DOHH2 (cell line): ENCODE data around the gene LAMC1.

Source experiments
- EZH2phosphoT487 ChIP-seq: fragments of 200-600 bp; sonication (generic); IDR thresholded peaks from 2 replicates; pipeline ENCODE4 v1.6.1; 2017; ENCODE audit warnings: borderline replicate concordance, mild to moderate bottlenecking, antibody characterized with exemption, low read length, moderate library complexity, mixed read lengths
- TF ChIP-seq, protein P1 (sequence below): fragments of 200-600 bp; sonication (generic); IDR thresholded peaks from one replicate; pipeline ENCODE4 v1.5.1; 2014; ENCODE audit warnings: antibody characterized with exemption, mild to moderate bottlenecking, low read depth, low read length; ENCODE audit not compliant: poor library complexity, severe bottlenecking

DNA sequence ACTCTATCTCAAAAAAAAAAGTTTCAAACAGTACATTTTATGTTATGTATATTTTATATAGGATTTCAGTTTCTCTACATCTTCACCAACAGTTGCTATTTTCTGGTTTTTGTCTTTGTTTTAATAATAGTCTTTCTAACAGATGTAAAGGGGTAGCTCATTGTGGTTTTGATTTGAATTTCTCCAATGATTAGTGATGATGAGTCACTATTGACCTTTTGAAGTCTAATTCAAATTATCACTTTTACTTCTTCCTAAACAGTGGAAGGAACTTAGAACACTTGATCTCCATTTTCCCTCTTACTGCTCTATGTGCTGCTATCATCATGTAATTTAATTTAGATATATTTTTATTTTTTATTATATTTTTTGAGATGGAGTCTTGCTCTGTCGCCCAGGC, 38.6 kb upstream of the LAMC1 start:
- TF ChIP-seq, protein P1, sequence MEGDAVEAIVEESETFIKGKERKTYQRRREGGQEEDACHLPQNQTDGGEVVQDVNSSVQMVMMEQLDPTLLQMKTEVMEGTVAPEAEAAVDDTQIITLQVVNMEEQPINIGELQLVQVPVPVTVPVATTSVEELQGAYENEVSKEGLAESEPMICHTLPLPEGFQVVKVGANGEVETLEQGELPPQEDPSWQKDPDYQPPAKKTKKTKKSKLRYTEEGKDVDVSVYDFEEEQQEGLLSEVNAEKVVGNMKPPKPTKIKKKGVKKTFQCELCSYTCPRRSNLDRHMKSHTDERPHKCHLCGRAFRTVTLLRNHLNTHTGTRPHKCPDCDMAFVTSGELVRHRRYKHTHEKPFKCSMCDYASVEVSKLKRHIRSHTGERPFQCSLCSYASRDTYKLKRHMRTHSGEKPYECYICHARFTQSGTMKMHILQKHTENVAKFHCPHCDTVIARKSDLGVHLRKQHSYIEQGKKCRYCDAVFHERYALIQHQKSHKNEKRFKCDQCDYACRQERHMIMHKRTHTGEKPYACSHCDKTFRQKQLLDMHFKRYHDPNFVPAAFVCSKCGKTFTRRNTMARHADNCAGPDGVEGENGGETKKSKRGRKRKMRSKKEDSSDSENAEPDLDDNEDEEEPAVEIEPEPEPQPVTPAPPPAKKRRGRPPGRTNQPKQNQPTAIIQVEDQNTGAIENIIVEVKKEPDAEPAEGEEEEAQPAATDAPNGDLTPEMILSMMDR: no peak
- no peak for TF ChIP-seq EZH2phosphoT487
